BLaER1 treated with 17β-estradiol and CSF1 and Interleukin-3, amounts not matched to agents 10 nM and 100 nM (cell line): ENCODE measurements around the gene SUPT6H.

Source experiments
- H3K27ac ChIP-seq, 11 experiments: shearing (Covaris generic); formaldehyde crosslinking; 2 replicates each; pipeline ENCODE4 v1.8.1; 2022
- H3K27me3 ChIP-seq, 11 experiments: shearing (Covaris generic); formaldehyde crosslinking; 2 replicates each; pipeline ENCODE4 v1.8.1; 2022
- H3K36me3 ChIP-seq, 11 experiments: shearing (Covaris generic); formaldehyde crosslinking; 2 replicates each; pipeline ENCODE4 v1.8.1; 2022
- H3K4me1 ChIP-seq, 10 experiments: shearing (Covaris generic); formaldehyde crosslinking; 2 replicates each; pipeline ENCODE4 v1.8.1; 2022
- H3K4me2 ChIP-seq, 11 experiments: shearing (Covaris generic); formaldehyde crosslinking; 2 replicates each; pipeline ENCODE4 v1.8.1; 2022
- H3K4me3 ChIP-seq, 10 experiments: shearing (Covaris generic); formaldehyde crosslinking; 2 replicates each; pipeline ENCODE4 v1.8.1; 2022
- H3K9ac ChIP-seq, 11 experiments: shearing (Covaris generic); formaldehyde crosslinking; 2 replicates each; pipeline ENCODE4 v1.8.1; 2022
- H3K9me3 ChIP-seq, 11 experiments: shearing (Covaris generic); formaldehyde crosslinking; replicated peaks in 1 of 11; 2 replicates each; pipeline ENCODE4 v1.8.1; 2022
- H4K20me1 ChIP-seq, 11 experiments: shearing (Covaris generic); formaldehyde crosslinking; 2 replicates each; pipeline ENCODE4 v1.8.1; 2022
- Cebpa-rat ChIP-seq, 11 experiments: shearing (Covaris generic); IDR thresholded peaks; 2 replicates each; pipeline ENCODE4 v1.8.1; 2022

SUPT6H gene

GRCh38 chr17:28744104-28744971 is 82.3 kb downstream of the SUPT6H start:
- peak overlapping the region; percentile 61 to 95 (median 91); a peak in 21 of 22 replicates for H3K27ac ChIP-seq
- peak overlapping the region; percentile 88 to 98 (median 92) for H3K9ac ChIP-seq
- H3K4me1 ChIP-seq, result peaks cover 60 to 79% (median 66%) of the 10 kb centered on the region in 10 experiments
- no peaks in the 10 kb centered on the region for H3K27me3 ChIP-seq
- peaks cover 46 to 59% (median 51%) of the 10 kb centered on the region in 11 experiments for H4K20me1 ChIP-seq
- peak overlapping the region; percentile 92 to 100 (median 98) for H3K4me2 ChIP-seq
- H3K36me3 ChIP-seq, result peaks cover 29 to 39% (median 35%) of the 10 kb centered on the region in 11 experiments
- H3K9me3 ChIP-seq, result peaks cover 0 to 16% (median 0%) of the 10 kb centered on the region in 11 experiments; a peak in 9 of 22 replicates
- H3K4me3 ChIP-seq, result peak overlapping the region; percentile 73 to 99 (median 94)
- TF ChIP-seq Cebpa-rat (IDR thresholded peaks at IDR 0.05), result no peak

GRCh38 chr17:28744972-28745785 is 83.2 kb downstream of the SUPT6H start:
- Histone ChIP-seq H3K27me3 (no peaks in the 10 kb centered on the region), H3K4me1 (peaks cover 55 to 72% (median 62%) of the 10 kb centered on the region in 10 experiments), H3K4me2 (peak overlapping the region; percentile 84 to 100 (median 97)), H3K27ac (peak overlapping the region; percentile 61 to 95 (median 91); a peak in 21 of 22 replicates), H4K20me1 (peaks cover 53 to 66% (median 58%) of the 10 kb centered on the region in 11 experiments), H3K36me3 (peaks cover 34 to 45% (median 41%) of the 10 kb centered on the region in 11 experiments), H3K9me3 (peaks cover 0 to 8% (median 0%) of the 10 kb centered on the region in 11 experiments; a peak in 7 of 22 replicates), H3K4me3 (peak overlapping the region; percentile 73 to 99 (median 94)), H3K9ac (peak overlapping the region; percentile 88 to 98 (median 92))
- no peak for TF ChIP-seq Cebpa-rat (IDR thresholded peaks at IDR 0.05)

- H3K4me3 ChIP-seq, result peak overlapping the region; percentile 73 to 99 (median 94)
- no peaks in the 10 kb centered on the region for H3K27me3 ChIP-seq
- peaks cover 0 to under 1% (median 0%) of the 10 kb centered on the region in 11 experiments; a peak in 1 of 22 replicates for H3K9me3 ChIP-seq
- no peak for TF ChIP-seq Cebpa-rat (IDR thresholded peaks at IDR 0.05)
- H3K36me3 ChIP-seq, result peaks cover 40 to 52% (median 48%) of the 10 kb centered on the region in 11 experiments
- peaks cover 48 to 72% (median 59%) of the 10 kb centered on the region in 10 experiments for H3K4me1 ChIP-seq
- peak overlapping the region; percentile 88 to 98 (median 92) for H3K9ac ChIP-seq
- H3K27ac ChIP-seq, result peak overlapping the region in 10 of 11 experiments; percentile 83 to 95 (median 91); a peak in 19 of 22 replicates
- H3K4me2 ChIP-seq, result peak overlapping the region; percentile 84 to 100 (median 97)
- H4K20me1 ChIP-seq, result peaks cover 60 to 73% (median 65%) of the 10 kb centered on the region in 11 experiments
These were observed 83.9 kb downstream of the SUPT6H start for GRCh38 chr17:28745786-28746411.

GRCh38 chr17:28746611-28747050 is 84.6 kb downstream of the SUPT6H start:
- no peak for TF ChIP-seq Cebpa-rat (IDR thresholded peaks at IDR 0.05)
- peaks cover 46 to 60% (median 56%) of the 10 kb centered on the region in 11 experiments for H3K36me3 ChIP-seq
- H3K4me2 ChIP-seq, result peak overlapping the region; percentile 84 to 100 (median 97)

GRCh38 chr17:28747051-28747691 is 85.2 kb downstream of the SUPT6H start:
- H3K27me3 ChIP-seq, result no peaks in the 10 kb centered on the region
- H3K4me1 ChIP-seq, result peaks cover 37 to 61% (median 47%) of the 10 kb centered on the region in 10 experiments
- peak overlapping the region in 8 of 11 experiments; percentile 14 to 95 (median 92); a peak in 13 of 22 replicates for H3K27ac ChIP-seq
- peak overlapping the region; percentile 84 to 100 (median 97) for H3K4me2 ChIP-seq
- no peaks in the 10 kb centered on the region for H3K9me3 ChIP-seq
- H3K9ac ChIP-seq, result peak overlapping the region; percentile 88 to 98 (median 92); a peak in 21 of 22 replicates
- TF ChIP-seq Cebpa-rat (IDR thresholded peaks at IDR 0.05), result no peak
- H4K20me1 ChIP-seq, result peaks cover 73 to 86% (median 77%) of the 10 kb centered on the region in 11 experiments
- peaks cover 52 to 65% (median 61%) of the 10 kb centered on the region in 11 experiments for H3K36me3 ChIP-seq
- peak overlapping the region in 6 of 10 experiments; percentile 78 to 99 (median 94); a peak in 9 of 20 replicates for H3K4me3 ChIP-seq

More at GRCh38 chr17:28746611-28747050, 84.6 kb downstream of the SUPT6H start:
- Histone ChIP-seq H3K4me3 (peak overlapping the region; percentile 73 to 99 (median 94); a peak in 17 of 20 replicates), H3K4me1 (peaks cover 43 to 66% (median 53%) of the 10 kb centered on the region in 10 experiments), H3K27ac (peak overlapping the region in 9 of 11 experiments; percentile 14 to 95 (median 91); a peak in 16 of 22 replicates), H3K9ac (peak overlapping the region; percentile 88 to 98 (median 92)), H3K9me3 (no peaks in the 10 kb centered on the region), H3K27me3 (no peaks in the 10 kb centered on the region), H4K20me1 (peaks cover 68 to 81% (median 72%) of the 10 kb centered on the region in 11 experiments)

GRCh38 chr17:28747801-28748750 is 86.1 kb downstream of the SUPT6H start:
- peak overlapping the region in 1 of 11 experiments; percentile 100; a peak in 2 of 22 replicates for H3K4me2 ChIP-seq
- peaks cover 55 to 72% (median 67%) of the 10 kb centered on the region in 11 experiments for H3K36me3 ChIP-seq
- no peaks in the 10 kb centered on the region for H3K9me3 ChIP-seq
- no peak for TF ChIP-seq Cebpa-rat (IDR thresholded peaks at IDR 0.05)
- peaks cover 81 to 92% (median 86%) of the 10 kb centered on the region in 11 experiments for H4K20me1 ChIP-seq
- no peaks in the 10 kb centered on the region for H3K27me3 ChIP-seq
- H3K27ac ChIP-seq, result no peak overlapping the region; a peak in 1 of 22 replicates
- no peak overlapping the region for H3K4me3 ChIP-seq
- peak overlapping the region in 8 of 11 experiments; percentile 35 to 98 (median 92); a peak in 6 of 22 replicates for H3K9ac ChIP-seq
- H3K4me1 ChIP-seq, result peaks cover 33 to 52% (median 43%) of the 10 kb centered on the region in 10 experiments
